ENCODE data around the gene FZD7. TPM values are rescaled to one million over a fixed set of nuclear protein-coding genes. Genes with fewer than 3 reads are reported as not detected.
A peak's percentile ranks its signal among the peaks of the same experiment; 100 is the strongest.

Gene FZD7
- total and polyA plus RNA-seq, 9 of the 15 experiments (the other 6 are each of a cell fraction or from before 2014, with no cell fraction given) = 0.11 to 2.4 (median 0.69) TPM

DNA sequence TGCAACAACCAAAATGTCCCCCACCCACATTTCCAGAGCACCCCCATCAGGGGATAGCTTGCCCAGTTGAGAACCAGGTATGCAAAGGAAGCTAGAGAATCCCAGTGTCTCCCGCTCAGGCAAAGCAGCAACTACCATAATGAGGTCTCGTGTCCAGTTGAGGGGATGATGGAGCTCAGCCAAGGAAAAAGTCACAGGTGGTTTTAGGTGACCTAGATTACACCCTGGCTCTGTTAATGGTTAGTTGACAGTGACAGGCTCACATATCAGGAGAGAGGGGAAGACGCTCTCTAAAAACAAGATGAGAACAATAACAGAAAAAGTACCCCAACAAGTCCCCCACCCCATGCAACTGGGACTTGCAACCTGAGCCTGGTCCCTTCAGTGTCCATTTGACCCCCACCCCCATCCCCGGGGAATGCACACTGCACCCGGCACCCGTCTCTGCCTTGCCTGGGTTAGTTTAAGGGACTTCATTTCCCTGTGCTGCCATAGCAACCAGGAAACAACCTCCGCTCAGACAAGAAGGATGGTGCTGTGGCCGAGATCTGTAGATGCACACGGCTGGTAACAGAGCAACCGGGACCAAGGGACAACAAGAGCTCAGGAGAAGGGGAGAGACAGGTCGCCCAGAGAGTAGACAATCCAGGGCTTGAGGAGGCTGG lies 39.2 kb downstream of the FZD7 start, which contains the start of gene KIAA2012:
KIAA2012 (plus strand) TSS at position 519 of the 665 bp plus-strand sequence. CDS start 373 bp downstream, outside the sequence.
- BruUV-seq (replicated peaks) = no TSS peak
- intact Hi-C loops (cut with micrococcal nuclease) (no loop called here), in situ Hi-C loops (cut with MboI) (no loop called here)
- H3K27me3 ChIP-seq (ENCODE audit: control insufficient read depth in 2 of 2, insufficient read depth in 2 of 2, low read length in 2 of 2) = peaks cover 0 to 7% of the 10 kb centered on the region in 2 experiments; a peak in 3 of 5 replicates
- POLR2A ChIA-PET = interaction anchor here (0.7 kb wide), 1 partner anchor 30 kb away, joined by 3 read pairs; no protein-coding TSS in a partner anchor
- CTCF ChIA-PET (ENCODE audit: low intra/inter-chr PET ratio) = no interaction called here
- no peaks in the 10 kb centered on the region for H4K20me1 ChIP-seq (replicated peaks; ENCODE audit: control insufficient read depth, insufficient read depth, low read length)
- H3K36me3 ChIP-seq (ENCODE audit: control insufficient read depth, insufficient read depth, low read length) = no peaks in the 10 kb centered on the region
- FAIRE-seq = no peak
- H3K9me1 ChIP-seq (ENCODE audit: control insufficient read depth, insufficient read depth, low read length) = no peaks in the 10 kb centered on the region
- H3K4me2 ChIP-seq (ENCODE audit: insufficient read depth, low read length) = no peak within 1 kb of the TSS
- H3K4me3 ChIP-seq = no peak within 1 kb of the TSS
- peaks cover 0 to 19% of the 10 kb centered on the region in 2 experiments; a peak in 3 of 5 replicates for H3K4me1 ChIP-seq (replicated peaks in 1 of 2; ENCODE audit: control insufficient read depth in 2 of 2, insufficient read depth in 2 of 2, low read length in 2 of 2)
- WGBS (ENCODE audit: insufficient coverage, low coverage, missing lambda C conversion rate) = 11% methylated on average over 7 of the region's 11 CpGs
- DNase-seq (ENCODE audit: extremely low read depth in 1 of 4, low spot score in 3 of 4) = no peak
- TF ChIP-seq RBM25 (IDR thresholded peaks at IDR 0.05; ENCODE audit: low read depth, low read length, severe bottlenecking) (no peak), RFX1 (IDR thresholded peaks at IDR 0.05) (peak; percentile 66)
- ATAC-seq = no peak
- H2AFZ ChIP-seq (ENCODE audit: low read depth, low read length) = no peak within 1 kb of the TSS; the same call in 1 of the 2 replicates
- H3K27ac ChIP-seq (ENCODE audit: extremely low read depth, low read depth, low read length) = no peak within 1 kb of the TSS
- H3K9ac ChIP-seq (ENCODE audit: insufficient read depth in 1 of 2, low read depth in 2 of 2, low read length in 2 of 2) = no peak within 1 kb of the TSS
- no peaks in the 10 kb centered on the region for H3K79me2 ChIP-seq (ENCODE audit: control insufficient read depth, insufficient read depth, low read length)
- H3K9me3 ChIP-seq (replicated peaks; ENCODE audit: control insufficient read depth, insufficient read depth, low read depth, low read length) = no peaks in the 10 kb centered on the region

DNA sequence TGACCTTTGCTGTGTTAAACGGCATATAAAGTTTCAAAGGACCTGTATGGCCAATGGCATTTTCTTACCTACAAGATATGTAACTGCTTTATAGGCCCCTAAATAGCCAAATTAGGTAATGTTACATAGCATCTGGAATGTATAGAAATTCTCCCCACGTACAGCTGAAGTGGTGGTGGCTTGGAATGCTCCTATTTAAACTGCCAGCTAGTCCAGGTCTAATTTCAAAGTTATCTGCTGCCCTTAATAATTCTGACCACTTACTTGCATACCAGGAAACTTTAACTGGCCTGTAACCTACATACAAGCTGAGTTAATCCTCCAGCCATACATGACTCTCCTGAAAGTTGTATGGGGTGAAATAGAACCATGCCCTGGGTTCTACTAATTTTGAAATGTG lies 40.7 kb downstream of the FZD7 start:
- intact Hi-C loops (cut with micrococcal nuclease) (no loop called here), in situ Hi-C loops (cut with MboI) (no loop called here)
- no peaks in the 10 kb centered on the region for H3K9me1 ChIP-seq (ENCODE audit: control insufficient read depth, insufficient read depth, low read length)
- DNase-seq (ENCODE audit: extremely low read depth in 1 of 4, low spot score in 3 of 4) = no peak
- no peak overlapping the region for H3K4me2 ChIP-seq (ENCODE audit: insufficient read depth, low read length)
- H3K79me2 ChIP-seq (ENCODE audit: control insufficient read depth, insufficient read depth, low read length) = no peaks in the 10 kb centered on the region
- H3K9me3 ChIP-seq (replicated peaks; ENCODE audit: control insufficient read depth, insufficient read depth, low read depth, low read length) = no peaks in the 10 kb centered on the region
- H2AFZ ChIP-seq (ENCODE audit: low read depth, low read length) = no peak overlapping the region
- no peak overlapping the region for H3K9ac ChIP-seq (ENCODE audit: insufficient read depth in 1 of 2, low read depth in 2 of 2, low read length in 2 of 2)
- CTCF ChIA-PET (ENCODE audit: low intra/inter-chr PET ratio) = no interaction called here
- POLR2A ChIA-PET = no interaction called here
- H3K4me3 ChIP-seq = no peak overlapping the region
- WGBS (ENCODE audit: insufficient coverage, low coverage, missing lambda C conversion rate) = 9% methylated on average over 2 of the region's 2 CpGs
- no peak for FAIRE-seq
- H3K27me3 ChIP-seq (ENCODE audit: control insufficient read depth in 2 of 2, insufficient read depth in 2 of 2, low read length in 2 of 2) = peaks cover 3 to 9% of the 10 kb centered on the region in 2 experiments; a peak in 3 of 5 replicates
- no peaks in the 10 kb centered on the region for H3K36me3 ChIP-seq (ENCODE audit: control insufficient read depth, insufficient read depth, low read length)
- no peak for ATAC-seq
- no peaks in the 10 kb centered on the region for H4K20me1 ChIP-seq (replicated peaks; ENCODE audit: control insufficient read depth, insufficient read depth, low read length)
- no peak overlapping the region for H3K27ac ChIP-seq (ENCODE audit: extremely low read depth, low read depth, low read length)
- BruUV-seq (replicated peaks) = no TSS peak
- TF ChIP-seq ZNF3 (CRISPR knock-in tag; IDR thresholded peaks at IDR 0.05) = no peak
- no peak for TF ChIP-seq SMAD2 (IDR thresholded peaks at IDR 0.05; ENCODE audit: low read depth, low read length)
- TF ChIP-seq CHD2 (IDR thresholded peaks at IDR 0.05; ENCODE audit: low read depth, low read length) = no peak
- TF ChIP-seq, protein P1, sequence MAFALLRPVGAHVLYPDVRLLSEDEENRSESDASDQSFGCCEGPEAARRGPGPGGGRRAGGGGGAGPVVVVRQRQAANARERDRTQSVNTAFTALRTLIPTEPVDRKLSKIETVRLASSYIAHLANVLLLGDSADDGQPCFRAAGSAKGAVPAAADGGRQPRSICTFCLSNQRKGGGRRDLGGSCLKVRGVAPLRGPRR (CRISPR knock-in tag; IDR thresholded peaks at IDR 0.05) = no peak
- no peak for TF ChIP-seq HNRNPUL1 (IDR thresholded peaks at IDR 0.05; ENCODE audit: low read length)
- TF ChIP-seq, protein P2, sequence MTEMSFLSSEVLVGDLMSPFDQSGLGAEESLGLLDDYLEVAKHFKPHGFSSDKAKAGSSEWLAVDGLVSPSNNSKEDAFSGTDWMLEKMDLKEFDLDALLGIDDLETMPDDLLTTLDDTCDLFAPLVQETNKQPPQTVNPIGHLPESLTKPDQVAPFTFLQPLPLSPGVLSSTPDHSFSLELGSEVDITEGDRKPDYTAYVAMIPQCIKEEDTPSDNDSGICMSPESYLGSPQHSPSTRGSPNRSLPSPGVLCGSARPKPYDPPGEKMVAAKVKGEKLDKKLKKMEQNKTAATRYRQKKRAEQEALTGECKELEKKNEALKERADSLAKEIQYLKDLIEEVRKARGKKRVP (CRISPR knock-in tag; IDR thresholded peaks at IDR 0.05) = no peak
- no peak for TF ChIP-seq MBD2 (IDR thresholded peaks at IDR 0.05; ENCODE audit: borderline replicate concordance, low read depth)
- TF ChIP-seq NR4A1 (CRISPR knock-in tag; IDR thresholded peaks at IDR 0.05) = no peak
- no peak for TF ChIP-seq NR4A1 (tag; IDR thresholded peaks at IDR 0.05)
- TF ChIP-seq ARHGAP35 (IDR thresholded peaks at IDR 0.05; ENCODE audit: partially characterized antibody) = no peak
- no peak for TF ChIP-seq MECOM (CRISPR knock-in tag; IDR thresholded peaks at IDR 0.05)
- no peak for TF ChIP-seq SRSF3 (IDR thresholded peaks at IDR 0.05; ENCODE audit: insufficient read depth, low read length)
- TF ChIP-seq CTBP1 (IDR thresholded peaks at IDR 0.05; ENCODE audit: borderline replicate concordance) = no peak
- peaks cover 0 to 10% of the 10 kb centered on the region in 2 experiments; a peak in 2 of 5 replicates for H3K4me1 ChIP-seq (replicated peaks in 1 of 2; ENCODE audit: control insufficient read depth in 2 of 2, insufficient read depth in 2 of 2, low read length in 2 of 2)

All from K562 (cell line).